Activated CD4-positive, alpha-beta T cell treated with anti-CD3 and anti-CD28 coated beads, Interleukin-2, amount 10 ng/mL, durations not matched to agents 24 days and 14 days (primary cell): ENCODE results near the gene MARCHF2. TPM values are rescaled to one million over a fixed set of nuclear protein-coding genes. Genes with fewer than 3 reads are reported as not detected.
A peak's percentile ranks its signal among the peaks of the same experiment; 100 is the strongest.
"Not testable (repeated sequence)": the region's sequence is repeated elsewhere in the genome, so short reads cannot be mapped to it uniquely, and the experiment has no call there.

Experiments used
- DNase-seq: peaks from one replicate; pipeline ENCODE4 v3.0.0; 2022
- H3K27ac Mint-ChIP-seq: one replicate; pipeline ENCODE4 v1.8.0; 2022; ENCODE audit warnings: mild to moderate bottlenecking, mixed read lengths
- H3K27me3 Mint-ChIP-seq: one replicate; pipeline ENCODE4 v1.8.0; 2022; ENCODE audit warnings: mixed read lengths
- H3K36me3 Mint-ChIP-seq: one replicate; pipeline ENCODE4 v1.8.0; 2022; ENCODE audit warnings: low read depth, mild to moderate bottlenecking, mixed read lengths
- H3K4me1 Mint-ChIP-seq: one replicate; pipeline ENCODE4 v1.8.0; 2021; ENCODE audit warnings: mixed read lengths
- H3K4me3 Mint-ChIP-seq: one replicate; pipeline ENCODE4 v1.8.0; 2022; ENCODE audit warnings: mild to moderate bottlenecking, moderate library complexity, mixed read lengths
- H3K9me3 Mint-ChIP-seq: one replicate; pipeline ENCODE4 v1.8.0; 2021; ENCODE audit warnings: mixed read lengths
- intact Hi-C: fragments of 100-400 bp; cut with micrococcal nuclease; formaldehyde crosslinking; loops from one replicate; pipeline ENCODE4 v1.15.1; 2023
- total RNA-seq: library from RNA; stranded (reverse); gene quantifications from 2 replicates; pipeline ENCODE4 v1.2.3, GENCODE V29; 2022

Gene MARCHF2
- total RNA-seq = 7.9 and 8.8 TPM in 2 replicates

- intact Hi-C loops = loop anchor here (1.0 to 2.0 kb wide), 4 partner anchors 23 to 166 kb away; partner anchors contain the start of genes HNRNPM and RAB11B
- H3K4me1 Mint-ChIP-seq = peaks cover 8% of the 10 kb centered on the region
- no peaks in the 10 kb centered on the region for H3K27me3 Mint-ChIP-seq
- H3K4me3 Mint-ChIP-seq = peak within 1 kb of the TSS; percentile 52
- peak; percentile 99 for DNase-seq
- H3K36me3 Mint-ChIP-seq = no peaks in the 10 kb centered on the region
- H3K27ac Mint-ChIP-seq = peak within 1 kb of the TSS; percentile 29
- H3K9me3 Mint-ChIP-seq = no peaks in the 10 kb centered on the region
Observed at GRCh38 chr19:8412783-8413628, at the start of gene MARCHF2. TSS of gene MARCHF2 (plus strand) at chr19:8413305. CDS start at chr19:8421841, 8,536 bp downstream.

DNA sequence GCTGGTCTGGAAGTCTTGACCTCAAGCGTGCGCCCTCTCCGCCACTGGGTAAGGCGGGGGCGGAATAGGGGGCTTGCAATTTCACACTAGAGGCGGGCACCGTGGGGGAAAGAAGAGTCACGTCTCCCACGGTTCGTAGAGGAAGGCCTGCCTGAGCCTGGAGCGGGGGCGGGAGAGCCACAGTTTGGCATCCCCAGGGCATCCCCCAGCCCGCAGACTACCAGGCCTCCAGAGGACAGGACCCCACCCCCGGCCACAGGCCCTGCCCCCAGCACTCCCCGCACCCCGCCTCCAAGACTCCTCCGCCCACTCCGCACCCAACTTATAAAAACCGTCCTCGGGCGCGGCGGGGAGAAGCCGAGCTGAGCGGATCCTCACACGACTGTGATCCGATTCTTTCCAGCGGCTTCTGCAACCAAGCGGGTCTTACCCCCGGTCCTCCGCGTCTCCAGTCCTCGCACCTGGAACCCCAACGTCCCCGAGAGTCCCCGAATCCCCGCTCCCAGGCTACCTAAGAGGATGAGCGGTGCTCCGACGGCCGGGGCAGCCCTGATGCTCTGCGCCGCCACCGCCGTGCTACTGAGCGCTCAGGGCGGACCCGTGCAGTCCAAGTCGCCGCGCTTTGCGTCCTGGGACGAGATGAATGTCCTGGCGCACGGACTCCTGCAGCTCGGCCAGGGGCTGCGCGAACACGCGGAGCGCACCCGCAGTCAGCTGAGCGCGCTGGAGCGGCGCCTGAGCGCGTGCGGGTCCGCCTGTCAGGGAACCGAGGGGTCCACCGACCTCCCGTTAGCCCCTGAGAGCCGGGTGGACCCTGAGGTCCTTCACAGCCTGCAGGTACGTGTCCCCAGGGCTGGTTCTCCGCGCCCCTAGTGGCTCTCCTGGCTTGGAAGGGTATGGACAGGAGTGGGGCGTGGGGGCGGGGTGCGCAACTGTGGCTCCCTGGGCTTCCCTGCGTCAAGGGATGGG is 49.0 kb upstream of the MARCHF2 start, which contains the start of gene ANGPTL4:
Gene ANGPTL4 (plus strand): TSS at position 353 of the 969 bp plus-strand sequence. CDS start 167 bp downstream, at position 520.
- intact Hi-C loops = loop anchor here (1.0 kb wide), 1 partner anchor 26 kb away; the partner anchor contains the start of gene RAB11B
- H3K27me3 Mint-ChIP-seq = peaks cover 23% of the 10 kb centered on the region
- H3K4me1 Mint-ChIP-seq = peaks cover 22% of the 10 kb centered on the region
- peak within 1 kb of the TSS; percentile 64 for H3K27ac Mint-ChIP-seq
- no peaks in the 10 kb centered on the region for H3K9me3 Mint-ChIP-seq
- peak within 1 kb of the TSS; percentile 83 for H3K4me3 Mint-ChIP-seq
- DNase-seq = peak; percentile 92
- peaks cover 1% of the 10 kb centered on the region for H3K36me3 Mint-ChIP-seq

GRCh38 chr19:8366121-8366581 is 47.0 kb upstream of the MARCHF2 start:
- Mint-ChIP-seq H3K4me3 (no peak overlapping the region), H3K9me3 (no peaks in the 10 kb centered on the region), H3K4me1 (peaks cover 22% of the 10 kb centered on the region), H3K27me3 (peaks cover 23% of the 10 kb centered on the region), H3K36me3 (peaks cover 1% of the 10 kb centered on the region), H3K27ac (no peak overlapping the region)
- no peak for DNase-seq
- intact Hi-C loops = no loop called here

DNA sequence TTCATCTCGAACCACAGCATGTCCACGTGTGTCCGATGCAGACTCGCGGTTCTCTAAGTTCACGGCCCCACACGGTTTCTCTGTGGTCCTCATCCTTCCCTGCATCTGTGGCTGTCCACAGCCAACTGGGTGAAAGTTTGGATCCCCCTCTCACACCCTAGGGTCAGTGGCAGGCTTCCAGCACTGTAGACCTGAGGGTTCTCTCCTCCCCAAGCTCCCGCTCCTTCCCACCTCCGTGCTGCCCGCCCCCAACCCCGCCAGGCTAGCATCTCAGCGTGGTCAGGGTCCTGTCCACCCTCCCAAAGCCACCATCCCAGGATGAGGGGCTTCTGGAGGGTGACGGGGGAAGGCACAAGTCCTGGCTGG is 46.2 kb upstream of the MARCHF2 start:
- Mint-ChIP-seq H3K27me3 (peaks cover 23% of the 10 kb centered on the region), H3K4me1 (peaks cover 24% of the 10 kb centered on the region), H3K9me3 (no peaks in the 10 kb centered on the region), H3K27ac (no peak overlapping the region), H3K36me3 (peaks cover 1% of the 10 kb centered on the region), H3K4me3 (no peak overlapping the region)
- intact Hi-C loops = no loop called here
- no peak for DNase-seq

GRCh38 chr19:8367327-8368001 is 45.6 kb upstream of the MARCHF2 start:
- peak overlapping the region; percentile 36 for H3K4me3 Mint-ChIP-seq
- DNase-seq = no peak
- H3K27me3 Mint-ChIP-seq = peaks cover 23% of the 10 kb centered on the region
- no peak overlapping the region for H3K27ac Mint-ChIP-seq
- no peaks in the 10 kb centered on the region for H3K9me3 Mint-ChIP-seq
- H3K4me1 Mint-ChIP-seq = peaks cover 20% of the 10 kb centered on the region
- peaks cover 1% of the 10 kb centered on the region for H3K36me3 Mint-ChIP-seq
- intact Hi-C loops = no loop called here

- Mint-ChIP-seq H3K9me3 (no peaks in the 10 kb centered on the region), H3K27me3 (peaks cover 20% of the 10 kb centered on the region)
Observed at GRCh38 chr19:8370176-8371010, 42.7 kb upstream of the MARCHF2 start.

DNA sequence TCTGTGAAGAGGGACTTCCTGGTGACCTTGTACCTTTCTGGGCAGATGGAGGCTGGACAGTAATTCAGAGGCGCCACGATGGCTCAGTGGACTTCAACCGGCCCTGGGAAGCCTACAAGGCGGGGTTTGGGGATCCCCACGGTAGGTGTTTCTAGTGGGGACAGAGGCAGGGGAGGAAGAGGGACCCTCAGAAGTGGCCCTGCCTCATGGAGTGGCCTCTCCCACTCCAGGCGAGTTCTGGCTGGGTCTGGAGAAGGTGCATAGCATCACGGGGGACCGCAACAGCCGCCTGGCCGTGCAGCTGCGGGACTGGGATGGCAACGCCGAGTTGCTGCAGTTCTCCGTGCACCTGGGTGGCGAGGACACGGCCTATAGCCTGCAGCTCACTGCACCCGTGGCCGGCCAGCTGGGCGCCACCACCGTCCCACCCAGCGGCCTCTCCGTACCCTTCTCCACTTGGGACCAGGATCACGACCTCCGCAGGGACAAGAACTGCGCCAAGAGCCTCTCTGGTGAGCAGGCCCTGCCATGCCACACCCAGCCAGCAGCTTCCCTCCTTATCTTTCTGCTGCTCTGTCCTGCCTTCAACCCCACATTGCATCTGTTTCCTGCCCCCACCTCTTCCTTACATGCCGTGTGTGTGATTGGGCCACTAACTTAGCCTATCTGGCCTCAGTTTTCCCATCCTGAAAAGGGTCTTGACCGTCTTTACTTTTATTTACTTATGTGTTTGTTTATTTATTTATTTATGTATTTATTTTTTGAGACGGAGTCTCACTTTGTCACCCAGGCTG is 41.9 kb upstream of the MARCHF2 start:
- Mint-ChIP-seq H3K4me3 (no peak overlapping the region), H3K9me3 (no peaks in the 10 kb centered on the region), H3K27ac (no peak overlapping the region), H3K27me3 (peaks cover 15% of the 10 kb centered on the region), H3K36me3 (peaks cover 1% of the 10 kb centered on the region), H3K4me1 (peaks cover 9% of the 10 kb centered on the region)
- intact Hi-C loops = no loop called here
- no peak for DNase-seq

More at GRCh38 chr19:8370176-8371010, 42.7 kb upstream of the MARCHF2 start:
- intact Hi-C loops = no loop called here
- H3K36me3 Mint-ChIP-seq = peaks cover 1% of the 10 kb centered on the region
- no peak for DNase-seq
- no peak overlapping the region for H3K4me3 Mint-ChIP-seq
- peaks cover 10% of the 10 kb centered on the region for H3K4me1 Mint-ChIP-seq
- H3K27ac Mint-ChIP-seq = no peak overlapping the region

- intact Hi-C loops = no loop called here
- no peak overlapping the region for H3K27ac Mint-ChIP-seq
Observed at GRCh38 chr19:8373867-8374813, 39.0 kb upstream of the MARCHF2 start.

DNA sequence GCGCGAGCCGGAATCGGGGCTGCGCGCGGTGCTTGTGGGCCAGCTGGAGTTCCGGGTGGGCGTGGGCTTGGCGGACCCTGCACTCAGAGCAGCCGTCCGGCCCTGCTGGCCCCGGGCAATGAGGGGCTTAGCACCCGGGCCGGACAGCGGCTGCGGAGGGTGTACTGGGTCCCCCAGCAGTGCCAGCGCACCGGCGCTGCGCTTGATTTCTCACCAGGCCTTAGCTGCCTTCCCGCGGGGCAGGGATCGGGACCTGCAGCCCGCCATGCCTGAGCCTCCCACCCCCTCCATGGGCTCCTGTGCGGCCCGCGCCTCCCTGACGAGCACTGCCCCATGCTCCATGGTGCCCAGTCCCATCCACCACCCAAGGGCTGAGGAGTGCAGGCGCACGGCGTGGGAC is 37.3 kb upstream of the MARCHF2 start:
- H3K36me3 Mint-ChIP-seq, intact Hi-C loops, DNase-seq, H3K27ac Mint-ChIP-seq, H3K4me1 Mint-ChIP-seq, H3K4me3 Mint-ChIP-seq, H3K27me3 Mint-ChIP-seq, H3K9me3 Mint-ChIP-seq: not testable (repeated sequence)

More at GRCh38 chr19:8373867-8374813, 39.0 kb upstream of the MARCHF2 start:
- Mint-ChIP-seq H3K36me3 (no peaks in the 10 kb centered on the region), H3K4me1 (peaks cover 8% of the 10 kb centered on the region), H3K9me3 (no peaks in the 10 kb centered on the region), H3K4me3 (no peak overlapping the region), H3K27me3 (no peaks in the 10 kb centered on the region)
- DNase-seq = no peak

- H3K4me3 Mint-ChIP-seq, intact Hi-C loops, H3K9me3 Mint-ChIP-seq, DNase-seq, H3K4me1 Mint-ChIP-seq, H3K27me3 Mint-ChIP-seq, H3K27ac Mint-ChIP-seq, H3K36me3 Mint-ChIP-seq: not testable (repeated sequence)
Observed at GRCh38 chr19:8376373-8376974, 36.6 kb upstream of the MARCHF2 start.

GRCh38 chr19:8377598-8377997 is 35.5 kb upstream of the MARCHF2 start:
- Mint-ChIP-seq H3K4me1 (peaks cover 5% of the 10 kb centered on the region), H3K27me3 (no peaks in the 10 kb centered on the region), H3K36me3 (peaks cover 1% of the 10 kb centered on the region), H3K9me3 (no peaks in the 10 kb centered on the region), H3K4me3 (no peak overlapping the region), H3K27ac (no peak overlapping the region)
- no peak for DNase-seq
- intact Hi-C loops = no loop called here
